Erythroblast (primary cell): ENCODE results near the gene ZC3H18.

ENCODE experiments used
- GATA1 ChIP-seq: IDR thresholded peaks from 2 replicates; pipeline ENCODE4 v1.6.1; 2011; ENCODE audit warnings: low read depth, mild to moderate bottlenecking, control low read depth, low read length, moderate library complexity
- POLR2A ChIP-seq: IDR thresholded peaks from 2 replicates; pipeline ENCODE4 v1.6.1; 2011; ENCODE audit warnings: mild to moderate bottlenecking, low read length

- TF ChIP-seq POLR2A (no peak), GATA1 (no peak)
These were observed 65.6 kb downstream of the ZC3H18 start for GRCh38 chr16:88635671-88636319.
